Activated naive CD8-positive, alpha-beta T cell treated with anti-CD3 and anti-CD28 coated beads, Interleukin-2, amount 50 U/mL, for 24 hours (primary cell): ENCODE data around the gene RIF1.

Experiments used
- ATAC-seq: fragments of 150-1000 bp; cut with Tn5 transposase; one replicate; pipeline ENCODE4 v1.10.0; 2021
- DNase-seq: peaks from one replicate; pipeline ENCODE4 v3.0.0; 2021
- H3K27ac Mint-ChIP-seq: one replicate; pipeline ENCODE4 v1.8.0; 2021; ENCODE audit warnings: mild to moderate bottlenecking, mixed read lengths
- H3K27me3 Mint-ChIP-seq: one replicate; pipeline ENCODE4 v1.8.0; 2021; ENCODE audit warnings: mixed read lengths
- H3K36me3 Mint-ChIP-seq: one replicate; pipeline ENCODE4 v1.8.0; 2021; ENCODE audit warnings: low read depth, mixed read lengths
- H3K4me1 Mint-ChIP-seq: one replicate; pipeline ENCODE4 v1.8.0; 2021; ENCODE audit warnings: mixed read lengths
- H3K4me3 Mint-ChIP-seq: one replicate; pipeline ENCODE4 v1.8.0; 2021; ENCODE audit warnings: mild to moderate bottlenecking, moderate library complexity, mixed read lengths
- H3K9me3 Mint-ChIP-seq: one replicate; pipeline ENCODE4 v1.8.0; 2021; ENCODE audit warnings: mixed read lengths

The RIF1 gene, protein sequence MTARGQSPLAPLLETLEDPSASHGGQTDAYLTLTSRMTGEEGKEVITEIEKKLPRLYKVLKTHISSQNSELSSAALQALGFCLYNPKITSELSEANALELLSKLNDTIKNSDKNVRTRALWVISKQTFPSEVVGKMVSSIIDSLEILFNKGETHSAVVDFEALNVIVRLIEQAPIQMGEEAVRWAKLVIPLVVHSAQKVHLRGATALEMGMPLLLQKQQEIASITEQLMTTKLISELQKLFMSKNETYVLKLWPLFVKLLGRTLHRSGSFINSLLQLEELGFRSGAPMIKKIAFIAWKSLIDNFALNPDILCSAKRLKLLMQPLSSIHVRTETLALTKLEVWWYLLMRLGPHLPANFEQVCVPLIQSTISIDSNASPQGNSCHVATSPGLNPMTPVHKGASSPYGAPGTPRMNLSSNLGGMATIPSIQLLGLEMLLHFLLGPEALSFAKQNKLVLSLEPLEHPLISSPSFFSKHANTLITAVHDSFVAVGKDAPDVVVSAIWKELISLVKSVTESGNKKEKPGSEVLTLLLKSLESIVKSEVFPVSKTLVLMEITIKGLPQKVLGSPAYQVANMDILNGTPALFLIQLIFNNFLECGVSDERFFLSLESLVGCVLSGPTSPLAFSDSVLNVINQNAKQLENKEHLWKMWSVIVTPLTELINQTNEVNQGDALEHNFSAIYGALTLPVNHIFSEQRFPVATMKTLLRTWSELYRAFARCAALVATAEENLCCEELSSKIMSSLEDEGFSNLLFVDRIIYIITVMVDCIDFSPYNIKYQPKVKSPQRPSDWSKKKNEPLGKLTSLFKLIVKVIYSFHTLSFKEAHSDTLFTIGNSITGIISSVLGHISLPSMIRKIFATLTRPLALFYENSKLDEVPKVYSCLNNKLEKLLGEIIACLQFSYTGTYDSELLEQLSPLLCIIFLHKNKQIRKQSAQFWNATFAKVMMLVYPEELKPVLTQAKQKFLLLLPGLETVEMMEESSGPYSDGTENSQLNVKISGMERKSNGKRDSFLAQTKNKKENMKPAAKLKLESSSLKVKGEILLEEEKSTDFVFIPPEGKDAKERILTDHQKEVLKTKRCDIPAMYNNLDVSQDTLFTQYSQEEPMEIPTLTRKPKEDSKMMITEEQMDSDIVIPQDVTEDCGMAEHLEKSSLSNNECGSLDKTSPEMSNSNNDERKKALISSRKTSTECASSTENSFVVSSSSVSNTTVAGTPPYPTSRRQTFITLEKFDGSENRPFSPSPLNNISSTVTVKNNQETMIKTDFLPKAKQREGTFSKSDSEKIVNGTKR (N-terminal part only)

DNA sequence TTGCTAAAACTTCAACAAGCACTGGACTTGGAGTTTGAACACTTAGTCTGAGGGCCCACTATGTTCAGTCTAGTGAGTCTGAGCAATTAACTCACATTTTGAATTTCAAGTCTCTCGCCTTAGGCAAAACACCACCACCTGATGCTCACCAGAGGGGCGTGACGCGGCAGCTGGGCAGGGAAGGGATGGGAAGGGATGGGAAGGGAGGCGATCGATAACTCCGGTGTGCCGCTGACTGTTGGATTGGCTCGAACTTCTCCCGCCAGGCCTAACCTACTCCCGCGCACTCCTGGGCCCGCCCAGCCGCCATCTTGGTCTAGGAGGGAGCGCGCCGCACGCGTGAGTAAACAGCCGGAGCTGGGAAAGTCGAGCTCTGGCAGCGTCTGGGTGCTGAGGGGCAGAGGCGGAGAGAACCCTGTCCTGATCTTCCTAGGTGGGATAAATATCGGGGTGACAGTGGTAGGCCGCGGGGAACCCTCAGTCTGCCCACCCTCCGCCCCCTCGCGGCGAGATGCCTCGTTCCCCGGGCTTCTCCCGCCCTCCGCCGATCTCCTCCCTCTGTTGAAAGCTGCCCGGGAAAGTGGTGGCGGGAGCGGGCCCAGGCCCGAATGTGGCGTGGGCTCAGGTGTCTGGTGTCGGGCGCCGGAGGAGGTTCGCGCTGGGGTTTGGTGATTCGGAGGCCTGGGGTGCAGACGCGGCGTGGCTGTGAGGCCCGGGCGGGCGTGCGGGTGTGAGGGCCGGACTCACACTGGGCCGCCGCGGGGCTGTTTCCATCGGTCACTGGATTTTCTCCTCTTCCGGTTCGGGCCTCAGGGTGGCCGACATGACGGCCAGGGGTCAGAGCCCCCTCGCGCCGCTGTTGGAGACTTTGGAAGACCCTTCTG is at the start of gene RIF1:
Gene RIF1 (plus strand): TSS at position 302 of the 884 bp plus-strand sequence. CDS start 522 bp downstream, at position 824.
- no peaks in the 10 kb centered on the region for H3K9me3 Mint-ChIP-seq
- peak within 1 kb of the TSS; percentile 100 for H3K4me3 Mint-ChIP-seq
- peak within 1 kb of the TSS; percentile 97 for H3K27ac Mint-ChIP-seq
- ATAC-seq (peak; percentile 94), DNase-seq (peak; percentile 84)
- no peaks in the 10 kb centered on the region for H3K27me3 Mint-ChIP-seq
- peaks cover 33% of the 10 kb centered on the region for H3K36me3 Mint-ChIP-seq
- peaks cover 29% of the 10 kb centered on the region for H3K4me1 Mint-ChIP-seq

DNA sequence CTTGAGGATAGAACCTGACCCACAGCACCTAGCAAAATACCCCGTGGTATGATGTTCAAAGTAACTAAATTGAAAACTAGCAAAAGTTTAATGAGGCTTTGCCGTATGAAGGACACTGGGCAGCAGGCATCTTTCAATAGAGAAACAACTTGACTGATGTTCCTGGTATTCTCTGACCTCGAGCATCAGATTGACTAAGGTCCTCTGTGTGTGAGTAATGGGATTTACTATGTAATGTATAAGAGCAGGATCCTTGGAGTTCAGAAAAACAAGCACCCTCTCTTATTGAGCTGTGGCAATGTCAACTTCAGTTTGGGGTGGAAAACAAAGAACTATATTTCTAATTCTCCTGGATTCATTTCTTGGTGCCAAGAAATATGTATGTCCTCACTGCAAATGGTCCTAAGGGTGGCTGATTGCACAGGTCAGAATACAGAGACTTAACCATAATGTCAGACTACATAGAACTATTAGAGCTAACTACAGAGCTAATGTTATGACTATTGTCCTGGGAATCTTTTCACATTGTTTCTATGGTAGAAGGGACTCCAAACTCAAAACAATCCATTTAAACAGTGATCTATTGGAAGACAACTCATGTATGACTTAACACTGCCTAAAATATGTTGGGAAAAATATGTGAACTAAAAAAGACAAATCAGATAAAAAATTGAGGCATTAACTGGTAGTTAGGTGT is 47.9 kb upstream of the RIF1 start:
- Mint-ChIP-seq H3K27me3 (peaks cover 1% of the 10 kb centered on the region), H3K9me3 (no peaks in the 10 kb centered on the region), H3K27ac (no peak overlapping the region), H3K36me3 (no peaks in the 10 kb centered on the region), H3K4me3 (no peak overlapping the region), H3K4me1 (no peaks in the 10 kb centered on the region)
- ATAC-seq: no peak
- DNase-seq: no peak

- Mint-ChIP-seq H3K27ac (no peak overlapping the region), H3K36me3 (no peaks in the 10 kb centered on the region), H3K4me3 (no peak overlapping the region), H3K9me3 (no peaks in the 10 kb centered on the region), H3K27me3 (peaks cover 1% of the 10 kb centered on the region), H3K4me1 (no peaks in the 10 kb centered on the region)
- DNase-seq (no peak), ATAC-seq (peak; percentile 15)
Measured at GRCh38 chr2:151363709-151364108, 46.0 kb upstream of the RIF1 start.

DNA sequence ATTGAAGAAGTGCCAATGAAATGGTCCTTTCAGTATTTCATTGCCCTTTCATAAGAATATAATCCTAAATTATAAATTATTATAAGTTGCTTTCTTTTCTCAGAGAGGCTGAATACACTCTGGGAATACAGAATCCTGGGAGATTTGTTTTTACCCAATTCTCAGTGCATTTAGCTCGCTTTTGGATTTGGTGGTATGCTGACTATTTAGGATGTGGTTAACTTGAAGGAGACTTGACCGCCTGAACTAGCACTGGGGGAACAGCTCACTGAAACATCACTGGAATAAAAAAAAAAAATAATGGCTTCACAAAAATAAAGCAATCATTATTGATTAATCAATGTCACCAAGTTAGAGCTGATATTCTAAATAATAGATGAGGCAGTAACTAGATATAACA is 42.1 kb upstream of the RIF1 start:
- Mint-ChIP-seq H3K9me3 (no peaks in the 10 kb centered on the region), H3K27ac (no peak overlapping the region), H3K36me3 (no peaks in the 10 kb centered on the region), H3K4me1 (no peaks in the 10 kb centered on the region), H3K4me3 (no peak overlapping the region), H3K27me3 (no peaks in the 10 kb centered on the region)
- ATAC-seq (no peak), DNase-seq (no peak)

DNA sequence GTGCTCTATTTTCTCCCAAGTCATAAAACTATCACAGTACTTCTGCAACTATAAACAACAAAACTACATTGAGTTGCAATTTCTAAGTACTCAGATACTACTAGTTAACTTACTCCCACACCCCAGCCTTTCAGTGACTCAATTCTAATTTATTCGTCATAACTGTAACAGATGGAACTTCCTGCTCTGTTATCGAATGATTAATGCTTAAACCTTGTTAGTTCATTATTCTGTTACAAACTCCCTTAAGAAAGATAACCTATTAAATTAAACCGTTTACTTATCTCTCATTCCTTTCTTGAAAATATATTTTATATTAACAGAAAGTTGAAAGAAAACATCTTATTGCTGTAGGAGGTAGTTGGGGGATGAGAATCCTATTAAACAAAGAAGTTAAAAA is 35.3 kb upstream of the RIF1 start:
- H3K4me3 Mint-ChIP-seq: no peak overlapping the region
- no peak overlapping the region for H3K27ac Mint-ChIP-seq
- DNase-seq: no peak
- H3K27me3 Mint-ChIP-seq: peaks cover 2% of the 10 kb centered on the region
- H3K36me3 Mint-ChIP-seq: no peaks in the 10 kb centered on the region
- no peak for ATAC-seq
- no peaks in the 10 kb centered on the region for H3K4me1 Mint-ChIP-seq
- H3K9me3 Mint-ChIP-seq: no peaks in the 10 kb centered on the region

DNA sequence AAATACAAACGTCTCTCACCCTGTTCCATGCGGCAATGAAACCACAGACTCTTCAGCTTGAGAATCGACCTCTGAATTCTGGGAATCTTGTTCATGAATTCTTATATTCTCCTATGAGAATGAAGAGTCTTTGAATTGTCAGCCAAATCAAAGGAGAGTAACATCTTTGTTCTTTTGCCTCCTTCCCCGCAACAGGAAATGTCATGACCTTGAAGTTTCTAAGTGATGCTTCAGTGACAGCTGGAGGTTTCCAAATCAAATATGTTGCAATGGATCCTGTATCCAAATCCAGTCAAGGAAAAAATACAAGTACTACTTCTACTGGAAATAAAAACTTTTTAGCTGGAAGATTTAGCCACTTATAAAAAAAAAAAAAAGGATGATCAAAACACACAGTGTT is 30.5 kb upstream of the RIF1 start:
- no peak overlapping the region for H3K27ac Mint-ChIP-seq
- no peaks in the 10 kb centered on the region for H3K4me1 Mint-ChIP-seq
- H3K36me3 Mint-ChIP-seq: no peaks in the 10 kb centered on the region
- DNase-seq (no peak), ATAC-seq (no peak)
- H3K4me3 Mint-ChIP-seq: no peak overlapping the region
- H3K9me3 Mint-ChIP-seq: no peaks in the 10 kb centered on the region
- peaks cover 2% of the 10 kb centered on the region for H3K27me3 Mint-ChIP-seq

DNA sequence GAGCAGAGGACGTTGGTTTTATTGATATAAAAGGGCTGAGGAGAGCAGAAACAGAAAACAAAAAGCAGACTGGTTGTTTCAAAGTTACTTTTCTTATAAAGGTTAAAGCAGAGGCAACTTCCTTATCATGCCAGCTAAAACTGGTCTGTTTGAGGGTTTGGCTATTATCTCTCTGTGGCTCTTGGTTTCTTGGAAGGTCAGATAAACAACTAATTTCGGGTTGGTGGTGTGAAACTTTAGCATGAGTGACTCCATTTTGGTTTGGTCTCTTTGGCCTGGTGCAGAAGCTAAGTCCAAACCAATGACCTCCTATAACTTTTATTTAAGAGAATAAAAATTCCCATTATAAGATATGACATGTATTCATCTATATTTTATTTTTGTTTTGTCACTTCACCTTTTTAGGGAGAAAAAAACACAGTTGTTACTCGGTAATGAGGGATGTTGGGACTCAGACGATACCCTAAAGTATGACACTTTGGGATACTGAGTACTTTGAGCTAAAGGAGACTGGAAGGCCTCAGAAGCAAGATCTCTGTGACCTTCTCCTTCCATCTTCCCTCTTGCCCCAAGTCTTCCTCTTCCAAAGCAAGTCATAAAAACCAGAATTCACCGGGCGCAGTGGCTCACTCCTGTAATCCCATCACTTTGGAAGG is 29.0 kb upstream of the RIF1 start:
- Mint-ChIP-seq H3K36me3 (no peaks in the 10 kb centered on the region), H3K27ac (no peak overlapping the region), H3K27me3 (no peaks in the 10 kb centered on the region), H3K4me1 (no peaks in the 10 kb centered on the region), H3K9me3 (no peaks in the 10 kb centered on the region), H3K4me3 (no peak overlapping the region)
- no peak for DNase-seq
- ATAC-seq: no peak

- Mint-ChIP-seq H3K27me3 (no peaks in the 10 kb centered on the region), H3K4me3 (no peak overlapping the region), H3K36me3 (no peaks in the 10 kb centered on the region), H3K4me1 (no peaks in the 10 kb centered on the region), H3K27ac (no peak overlapping the region), H3K9me3 (no peaks in the 10 kb centered on the region)
- no peak for DNase-seq
- ATAC-seq: no peak
Measured at GRCh38 chr2:151381266-151381665, 28.4 kb upstream of the RIF1 start.

- no peak for DNase-seq
- no peaks in the 10 kb centered on the region for H3K9me3 Mint-ChIP-seq
- H3K4me1 Mint-ChIP-seq: no peaks in the 10 kb centered on the region
- no peak for ATAC-seq
- H3K36me3 Mint-ChIP-seq: no peaks in the 10 kb centered on the region
- H3K4me3 Mint-ChIP-seq: no peak overlapping the region
- peaks cover 3% of the 10 kb centered on the region for H3K27me3 Mint-ChIP-seq
- no peak overlapping the region for H3K27ac Mint-ChIP-seq
Measured at GRCh38 chr2:151388011-151388410, 21.7 kb upstream of the RIF1 start.

DNA sequence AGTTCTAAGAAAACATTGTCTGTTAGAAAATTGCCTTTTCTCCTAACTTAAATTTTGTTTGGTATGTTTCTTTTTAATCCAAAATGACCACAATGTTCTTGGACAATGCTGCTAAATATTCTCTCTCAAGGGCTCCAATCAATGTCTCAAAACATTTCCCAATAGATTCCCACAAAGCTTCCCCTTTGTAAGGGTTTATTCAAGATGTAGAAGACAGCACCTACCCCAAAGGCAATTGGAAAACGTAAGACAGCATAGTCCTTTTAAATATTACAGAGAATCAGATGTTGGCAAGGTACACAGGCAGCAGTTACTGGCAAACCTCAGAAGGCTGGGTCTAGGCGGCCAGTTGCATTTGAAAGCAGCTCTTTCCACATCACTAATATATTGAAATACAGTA is 18.3 kb upstream of the RIF1 start:
- Mint-ChIP-seq H3K36me3 (no peaks in the 10 kb centered on the region), H3K4me1 (no peaks in the 10 kb centered on the region), H3K9me3 (peaks cover 4% of the 10 kb centered on the region), H3K27me3 (peaks cover 5% of the 10 kb centered on the region), H3K4me3 (no peak overlapping the region), H3K27ac (no peak overlapping the region)
- DNase-seq (no peak), ATAC-seq (no peak)

- ATAC-seq (no peak), DNase-seq (no peak)
- Mint-ChIP-seq H3K4me1 (no peaks in the 10 kb centered on the region), H3K27me3 (peaks cover 5% of the 10 kb centered on the region), H3K27ac (no peak overlapping the region), H3K9me3 (peaks cover 4% of the 10 kb centered on the region), H3K36me3 (no peaks in the 10 kb centered on the region), H3K4me3 (no peak overlapping the region)
Measured at GRCh38 chr2:151394509-151394908, 15.2 kb upstream of the RIF1 start.

- Mint-ChIP-seq H3K9me3 (peaks cover 4% of the 10 kb centered on the region), H3K4me3 (no peak overlapping the region), H3K27me3 (peaks cover 2% of the 10 kb centered on the region), H3K27ac (no peak overlapping the region), H3K4me1 (no peaks in the 10 kb centered on the region), H3K36me3 (no peaks in the 10 kb centered on the region)
- DNase-seq (no peak), ATAC-seq (no peak)
Measured at GRCh38 chr2:151395509-151396374, 14.0 kb upstream of the RIF1 start.
